Body of pancreas (tissue), 4 donors: Measurements from ENCODE around the gene GPR31. TPM values are rescaled to one million over a fixed set of nuclear protein-coding genes. Genes with fewer than 3 reads are reported as not detected.

ENCODE experiments used
- ATAC-seq: fragments of 150-250 bp; one replicate; pipeline ENCODE4 v1.9.1; 2016
- DNase-seq, 4 donors: peaks; one replicate each; pipeline ENCODE4 v3.0.0-alpha.2; 2019
- H3K27ac ChIP-seq, 4 donors: fragments of 200-600 bp; sonication (generic); 1 replicate in 3 of 4; 2 replicates in 1 of 4; pipeline versions ENCODE4 v1.5.1 to v1.6.1; 2016 to 2019; ENCODE audit warnings: mild to moderate bottlenecking in 1 of 4, mixed read lengths in 1 of 4, moderate library complexity in 1 of 4
- H3K27me3 ChIP-seq, 2 donors: fragments of 200-600 bp; sonication (generic); one replicate each; pipeline ENCODE4 v1.6.0; 2016; ENCODE audit warnings: mild to moderate bottlenecking in 1 of 2
- H3K36me3 ChIP-seq, 2 donors: fragments of 200-600 bp; sonication (generic); replicated peaks in 1 of 2; 2 replicates each; pipeline ENCODE4 v1.5.1; 2016; ENCODE audit warnings: low read depth in 2 of 2; ENCODE audit not compliant: insufficient read depth in 1 of 2
- H3K4me1 ChIP-seq: fragments of 200-600 bp; sonication (generic); one replicate; pipeline ENCODE4 v1.6.0; 2016
- H3K4me3 ChIP-seq, 2 donors: fragments of 200-600 bp; sonication (generic); 1 replicate in 1 of 2; 2 replicates in 1 of 2; pipeline ENCODE4 v1.5.1; 2016 to 2019
- H3K9me3 ChIP-seq, 3 donors: fragments of 200-600 bp; sonication (generic); 1 replicate in 2 of 3; 2 replicates in 1 of 3; pipeline ENCODE4 v1.5.1; 2016
- POLR2A ChIP-seq, 3 donors: fragments of 450-650 bp; IDR thresholded peaks; one replicate each; pipeline ENCODE4 v1.6.1; 2016; ENCODE audit warnings: antibody characterized with exemption in 3 of 3, mild to moderate bottlenecking in 2 of 3
- WGBS, 2 donors: methylation state at CpG; one replicate each; pipeline ENCODE4 v1.1.5; 2017; 5-methylcytosine and 5-hydroxymethylcytosine counted together
- intact Hi-C: fragments of 100-400 bp; cut with DNase I; formaldehyde crosslinking; loops from one replicate; pipeline ENCODE4 v1.15.1; 2023
- total RNA-seq, 2 donors: library from RNA; depleted of rRNA; stranded (reverse); fragments of >200 nt; gene quantifications; one replicate each; pipeline ENCODE4 v1.1.0, GENCODE V29; 2016
- TF ChIP-seq, protein P1 (sequence below), 7 experiments: fragments of 450-650 bp in 4 of 7; fragments of 200-600 bp in 3 of 7; sonication (generic) in 3 of 7; IDR thresholded peaks; one replicate each; pipeline ENCODE4 v1.5.1; 2016 to 2019; ENCODE audit warnings: antibody characterized with exemption in 7 of 7

GPR31 gene
- total RNA-seq, 2 donors from 2014 or later: not detected

DNA sequence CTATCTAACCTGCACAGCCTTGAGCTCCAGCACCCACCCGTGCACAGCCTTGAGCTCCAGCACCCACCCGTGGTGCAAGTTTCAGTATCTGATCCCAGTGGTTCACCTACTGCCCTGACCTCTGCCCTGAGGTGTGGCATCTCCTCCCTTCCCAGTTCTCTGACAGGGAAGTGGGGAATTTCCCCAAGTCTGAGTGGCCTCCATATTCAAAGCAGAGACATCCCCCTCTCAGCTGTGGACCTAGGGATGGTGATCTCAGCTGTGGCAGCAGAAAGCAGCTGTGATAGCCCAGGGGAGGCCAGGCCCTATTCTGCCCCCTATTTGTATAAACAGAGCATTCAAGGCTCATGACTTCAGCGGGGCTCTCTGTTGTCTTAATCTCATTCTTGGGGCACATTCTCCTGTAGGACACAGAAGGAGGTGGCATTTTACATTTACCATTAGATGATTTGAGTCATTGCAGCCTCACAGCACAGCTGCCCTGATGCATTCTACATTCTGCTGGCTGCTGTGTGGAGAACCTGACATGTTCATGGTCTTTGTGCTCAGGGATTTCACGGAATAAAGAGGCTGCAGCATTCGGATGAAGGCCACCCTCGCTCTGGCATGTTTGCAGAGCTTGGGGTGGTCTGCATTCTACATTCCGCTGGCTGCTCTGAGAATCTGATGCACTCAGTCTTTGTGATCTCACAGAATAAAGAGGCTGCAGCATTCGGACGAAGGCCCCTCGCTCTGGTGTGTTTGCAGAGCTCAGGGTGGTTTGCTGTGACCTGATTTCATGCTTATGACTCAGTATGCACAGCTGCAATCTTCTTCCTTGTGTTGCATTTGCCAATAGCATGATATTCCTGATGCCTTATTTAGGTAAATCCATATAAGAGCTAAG is 16.9 kb downstream of the GPR31 start:
- Histone ChIP-seq H3K36me3 (no peaks in the 10 kb centered on the region), H3K4me3 (no peak overlapping the region), H3K27ac (no peak overlapping the region), H3K27me3 (no peaks in the 10 kb centered on the region), H3K9me3 (no peaks in the 10 kb centered on the region), H3K4me1 (no peaks in the 10 kb centered on the region)
- no peak for TF ChIP-seq POLR2A (IDR thresholded peaks at IDR 0.05)
- TF ChIP-seq, protein P1, sequence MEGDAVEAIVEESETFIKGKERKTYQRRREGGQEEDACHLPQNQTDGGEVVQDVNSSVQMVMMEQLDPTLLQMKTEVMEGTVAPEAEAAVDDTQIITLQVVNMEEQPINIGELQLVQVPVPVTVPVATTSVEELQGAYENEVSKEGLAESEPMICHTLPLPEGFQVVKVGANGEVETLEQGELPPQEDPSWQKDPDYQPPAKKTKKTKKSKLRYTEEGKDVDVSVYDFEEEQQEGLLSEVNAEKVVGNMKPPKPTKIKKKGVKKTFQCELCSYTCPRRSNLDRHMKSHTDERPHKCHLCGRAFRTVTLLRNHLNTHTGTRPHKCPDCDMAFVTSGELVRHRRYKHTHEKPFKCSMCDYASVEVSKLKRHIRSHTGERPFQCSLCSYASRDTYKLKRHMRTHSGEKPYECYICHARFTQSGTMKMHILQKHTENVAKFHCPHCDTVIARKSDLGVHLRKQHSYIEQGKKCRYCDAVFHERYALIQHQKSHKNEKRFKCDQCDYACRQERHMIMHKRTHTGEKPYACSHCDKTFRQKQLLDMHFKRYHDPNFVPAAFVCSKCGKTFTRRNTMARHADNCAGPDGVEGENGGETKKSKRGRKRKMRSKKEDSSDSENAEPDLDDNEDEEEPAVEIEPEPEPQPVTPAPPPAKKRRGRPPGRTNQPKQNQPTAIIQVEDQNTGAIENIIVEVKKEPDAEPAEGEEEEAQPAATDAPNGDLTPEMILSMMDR (IDR thresholded peaks at IDR 0.05): no peak
- DNase-seq (no peak), ATAC-seq (no peak)
- intact Hi-C loops: loop anchor here (10.0 kb wide), 1 partner anchor 366 kb away; no protein-coding TSS in a partner anchor
- 55 to 73% methylated on average over 8 to 10 of the region's 10 CpGs for WGBS, 2 donors

DNA sequence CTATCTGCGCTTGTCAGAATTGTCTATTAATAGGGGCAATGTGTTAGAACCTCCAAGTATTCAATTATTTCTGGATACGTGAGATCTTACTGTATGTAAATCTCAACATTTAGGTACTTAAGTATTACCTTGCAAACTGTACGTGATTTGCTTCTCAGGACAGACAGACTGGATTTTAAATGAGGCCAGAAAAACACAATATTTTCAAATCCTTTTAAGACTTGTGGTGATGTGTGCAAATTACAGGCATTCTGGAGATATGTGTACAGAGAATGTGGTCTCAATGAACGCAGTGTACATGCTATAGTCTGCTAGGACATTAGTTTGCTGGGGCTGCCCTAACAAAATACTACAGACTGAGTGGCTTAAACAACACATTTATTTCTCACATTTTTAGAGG is 18.0 kb downstream of the GPR31 start:
- no peaks in the 10 kb centered on the region for H3K9me3 ChIP-seq
- ATAC-seq (no peak), DNase-seq (no peak)
- 80 to 84% methylated on average over 4 of the region's 4 CpGs for WGBS, 2 donors
- H3K36me3 ChIP-seq: no peaks in the 10 kb centered on the region
- H3K4me1 ChIP-seq: no peaks in the 10 kb centered on the region
- no peak for TF ChIP-seq POLR2A (IDR thresholded peaks at IDR 0.05)
- TF ChIP-seq, protein P1 (IDR thresholded peaks at IDR 0.05): no peak
- no peak overlapping the region for H3K27ac ChIP-seq
- no peaks in the 10 kb centered on the region for H3K27me3 ChIP-seq
- no peak overlapping the region for H3K4me3 ChIP-seq
- intact Hi-C loops: loop anchor here (10.0 kb wide), 1 partner anchor 365 kb away; no protein-coding TSS in a partner anchor

DNA sequence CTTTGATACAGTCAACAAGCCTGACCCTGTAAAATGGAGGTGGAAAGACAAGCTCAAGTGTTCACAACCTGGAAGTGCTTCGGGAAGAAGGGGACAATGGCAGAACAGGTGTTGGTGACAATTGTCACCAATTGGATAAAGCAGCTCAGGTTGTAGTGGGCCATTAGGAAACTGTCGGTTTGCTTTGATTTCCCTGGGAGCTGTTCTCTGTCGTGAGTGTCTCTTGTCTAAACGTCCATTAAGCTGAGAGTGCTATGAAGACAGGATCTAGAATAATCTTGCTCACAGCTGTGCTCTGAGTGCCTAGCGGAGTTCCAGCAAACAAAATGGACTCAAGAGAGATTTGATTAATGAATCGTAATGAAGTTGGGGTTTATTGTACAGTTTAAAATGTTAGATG is 19.9 kb downstream of the GPR31 start:
- Histone ChIP-seq H3K27me3 (no peaks in the 10 kb centered on the region), H3K9me3 (no peaks in the 10 kb centered on the region), H3K27ac (no peak overlapping the region), H3K4me1 (no peaks in the 10 kb centered on the region), H3K36me3 (no peaks in the 10 kb centered on the region), H3K4me3 (no peak overlapping the region)
- intact Hi-C loops: no loop called here
- WGBS, 2 donors: 58 to 60% methylated on average over 6 of the region's 6 CpGs
- DNase-seq: no peak
- TF ChIP-seq POLR2A (IDR thresholded peaks at IDR 0.05): no peak
- TF ChIP-seq, protein P1 (IDR thresholded peaks at IDR 0.05): no peak
- ATAC-seq: no peak

DNA sequence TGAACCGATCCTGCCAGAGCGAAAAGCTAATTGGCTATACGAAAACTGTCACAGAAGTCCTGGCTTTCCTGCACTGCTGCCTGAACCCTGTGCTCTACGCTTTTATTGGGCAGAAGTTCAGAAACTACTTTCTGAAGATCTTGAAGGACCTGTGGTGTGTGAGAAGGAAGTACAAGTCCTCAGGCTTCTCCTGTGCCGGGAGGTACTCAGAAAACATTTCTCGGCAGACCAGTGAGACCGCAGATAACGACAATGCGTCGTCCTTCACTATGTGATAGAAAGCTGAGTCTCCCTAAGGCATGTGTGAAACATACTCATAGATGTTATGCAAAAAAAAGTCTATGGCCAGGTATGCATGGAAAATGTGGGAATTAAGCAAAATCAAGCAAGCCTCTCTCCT is 20.7 kb downstream of the GPR31 start:
- no peaks in the 10 kb centered on the region for H3K27me3 ChIP-seq
- ATAC-seq: no peak
- TF ChIP-seq, protein P1 (IDR thresholded peaks at IDR 0.05): no peak
- TF ChIP-seq POLR2A (IDR thresholded peaks at IDR 0.05): no peak

More for the DNA sequence above, 20.7 kb downstream of the GPR31 start:
- Histone ChIP-seq H3K4me3 (no peak overlapping the region), H3K36me3 (no peaks in the 10 kb centered on the region), H3K4me1 (no peaks in the 10 kb centered on the region), H3K9me3 (no peaks in the 10 kb centered on the region), H3K27ac (no peak overlapping the region)
- intact Hi-C loops: no loop called here
- no peak for DNase-seq
- WGBS, 2 donors: 75 to 82% methylated on average over 10 of the region's 10 CpGs
